K562 (cell line): ENCODE results near the gene ALX3. TPM values are rescaled to one million over a fixed set of nuclear protein-coding genes. Genes with fewer than 3 reads are reported as not detected.
A peak's percentile ranks its signal among the peaks of the same experiment; 100 is the strongest.

ENCODE experiments used
- ATAC-seq: fragments of 200-7000 bp; cut with Tn5 transposase; 3 replicates; pipeline ENCODE4 v1.9.1; 2020; ENCODE audit warnings: moderate library complexity
- BruUV-seq: library from RNA; stranded (reverse); fragments of 400-500 nt; replicated peaks from 2 replicates; lab custom pipeline; 2021; lab: Mats Ljungman, UMichigan
- CTCF ChIA-PET: fragments of 300-600 bp; formaldehyde crosslinking; extraction: SDS; loops from one replicate; lab custom pipeline; 2021; ENCODE audit warnings: low intra/inter-chr PET ratio; lab: Yijun Ruan, JAX
- POLR2A ChIA-PET: fragments of 300-600, 350-650 bp; sonication (Branson Sonifier 250); formaldehyde crosslinking; extraction: SDS; loops from one replicate; lab custom pipeline; 2021; ENCODE audit warnings: antibody characterized with exemption, inconsistent platforms; lab: Yijun Ruan, JAX
- DNase-seq, 4 experiments: peaks; one replicate each; pipeline versions ENCODE4 v3.0.0 to v3.0.0-alpha.2; 2011 to 2018; ENCODE audit warnings: low spot score in 3 of 4, mixed read lengths in 3 of 4; ENCODE audit errors: extremely low read depth in 1 of 4
- FAIRE-seq: peaks from 2 replicates; lab custom pipeline; 2011; peaks lifted over from hg19 to GRCh38; lab: Jason Lieb, UNC
- H2AFZ ChIP-seq: 2 replicates; pipeline ENCODE4 v1.6.0; 2011; ENCODE audit warnings: low read depth, low read length, control low read depth, inconsistent platforms
- H3K27ac ChIP-seq: fragments of 200-600 bp; 3 replicates; pipeline ENCODE4 v1.8.0; 2011; ENCODE audit warnings: low read depth, mild to moderate bottlenecking, control low read depth, inconsistent platforms, low read length, moderate library complexity, mixed read lengths; ENCODE audit errors: extremely low read depth
- H3K27me3 ChIP-seq, 2 experiments: fragments of 300-600 bp in 1 of 2; 2 replicates in 1 of 2; 3 replicates in 1 of 2; pipeline versions ENCODE4 v1.6.0 to v1.8.0; 2011; ENCODE audit warnings: inconsistent platforms in 2 of 2, low read length in 2 of 2, mild to moderate bottlenecking in 1 of 2, mixed read lengths in 1 of 2, moderate library complexity in 1 of 2; ENCODE audit not compliant: control insufficient read depth in 2 of 2, insufficient read depth in 2 of 2
- H3K36me3 ChIP-seq: fragments of 300-600 bp; 3 replicates; pipeline ENCODE4 v1.8.0; 2011; ENCODE audit warnings: mild to moderate bottlenecking, low read length, inconsistent platforms; ENCODE audit not compliant: control insufficient read depth, insufficient read depth
- H3K4me1 ChIP-seq, 2 experiments: fragments of 200-600 bp in 1 of 2; replicated peaks in 1 of 2; 2 replicates in 1 of 2; 3 replicates in 1 of 2; pipeline versions ENCODE4 v1.5.1 to v1.8.0; 2011; ENCODE audit warnings: inconsistent platforms in 2 of 2, low read length in 2 of 2, mild to moderate bottlenecking in 1 of 2, mixed read lengths in 1 of 2, moderate library complexity in 1 of 2; ENCODE audit not compliant: control insufficient read depth in 2 of 2, insufficient read depth in 2 of 2
- H3K4me2 ChIP-seq: 2 replicates; pipeline ENCODE4 v1.6.1; 2011; ENCODE audit warnings: low read length, control low read depth, inconsistent platforms, mixed read lengths; ENCODE audit not compliant: insufficient read depth
- H3K4me3 ChIP-seq: fragments of 200-600 bp; sonication (generic), shearing (Covaris generic); 2 replicates; pipeline ENCODE4 v1.5.1; 2016; ENCODE audit warnings: control low read depth, inconsistent platforms
- H3K79me2 ChIP-seq: fragments of 200-600 bp; 3 replicates; pipeline ENCODE4 v1.8.0; 2011; ENCODE audit warnings: low read length, inconsistent platforms; ENCODE audit not compliant: control insufficient read depth, insufficient read depth
- H3K9ac ChIP-seq, 2 experiments: 2 replicates each; pipeline versions ENCODE4 v1.6.0 to v1.6.1; 2011; ENCODE audit warnings: low read depth in 2 of 2, low read length in 2 of 2, control low read depth in 1 of 2, inconsistent platforms in 1 of 2, mild to moderate bottlenecking in 1 of 2, mixed read lengths in 1 of 2; ENCODE audit not compliant: insufficient read depth in 1 of 2
- H3K9me1 ChIP-seq: one replicate; pipeline ENCODE4 v1.6.0; 2011; ENCODE audit warnings: inconsistent platforms, mild to moderate bottlenecking, low read length, moderate library complexity; ENCODE audit not compliant: control insufficient read depth, insufficient read depth
- H3K9me3 ChIP-seq: replicated peaks from 2 replicates; pipeline ENCODE4 v1.5.1; 2011; ENCODE audit warnings: low read depth, low read length, inconsistent platforms; ENCODE audit not compliant: control insufficient read depth, insufficient read depth
- H4K20me1 ChIP-seq: replicated peaks from 2 replicates; pipeline ENCODE4 v1.6.1; 2011; ENCODE audit warnings: low read length, inconsistent platforms, mixed read lengths; ENCODE audit not compliant: control insufficient read depth, insufficient read depth
- CEBPB ChIP-seq: fragments of 450-650 bp; IDR thresholded peaks from 2 replicates; pipeline ENCODE4 v1.6.1; 2016; ENCODE audit warnings: missing genetic modification characterization, missing compliant biosample characterization
- CEBPG ChIP-seq, 3 experiments: fragments of 200-800 bp in 1 of 3; sonication (Bioruptor generic) in 1 of 3; sonication (generic) in 1 of 3; formaldehyde crosslinking in 1 of 3; IDR thresholded peaks in 2 of 3; conservative IDR thresholded peaks in 1 of 3; 2 replicates each; pipeline versions ENCODE4 v1.6.1 to v1.8.0; 2016 to 2022; ENCODE audit warnings: missing compliant biosample characterization in 2 of 3, missing genetic modification characterization in 2 of 3, mild to moderate bottlenecking in 1 of 3, missing genetic modification reagents in 1 of 3
- GATAD2A ChIP-seq: fragments of 450-650 bp; IDR thresholded peaks from 2 replicates; pipeline ENCODE4 v1.6.1; 2017
- ZNF23 ChIP-seq: fragments of 250-450 bp; sonication (Bioruptor Pico); IDR thresholded peaks from 2 replicates; pipeline ENCODE4 v1.4.0; 2020; ENCODE audit warnings: mild to moderate bottlenecking
- WGBS: fragments of 100-300 bp; shearing (Covaris generic); methylation state at CpG from one replicate; pipeline ENCODE4 v1.1.6; 2016; ENCODE audit warnings: low coverage, mixed read lengths; ENCODE audit not compliant: insufficient coverage; ENCODE audit errors: missing lambda C conversion rate; 5-methylcytosine and 5-hydroxymethylcytosine counted together
- in situ Hi-C: fragments of 300-500 bp; cut with MboI; formaldehyde crosslinking; loops from 4 replicates; pipeline ENCODE4 v1.15.0; 2018; ENCODE audit warnings: inconsistent platforms, mixed read lengths
- intact Hi-C: fragments of 100-400 bp; cut with micrococcal nuclease; formaldehyde crosslinking; loops from 2 replicates; pipeline ENCODE4 v1.14.2; 2022
- polyA plus RNA-seq, 8 experiments: library from polyadenylated mRNA; depleted of rRNA in 4 of 8; stranded (reverse) in 5 of 8; unstranded in 3 of 8; fragments of >200 nt; fragmentation: Nextera tagmentation in 2 of 8; fragmentation: Illumina TruSeq in 1 of 8; extraction: Ambion mirVana in 2 of 8; extraction: Trizol in 1 of 8; gene quantifications; 2 replicates each; pipeline versions ENCODE4 v1.2.1 to v1.2.3, GENCODE V29; 2011 to 2014; ENCODE audit warnings: inconsistent platforms in 1 of 8, missing spikeins in 1 of 8
- total RNA-seq, 7 experiments: library from RNA; depleted of rRNA in 6 of 7; stranded (reverse); fragments of >200 nt in 6 of 7; fragmentation: Illumina TruSeq in 2 of 7; extraction: Trizol in 2 of 7; gene quantifications; 2 replicates each; pipeline versions ENCODE4 v1.2.1 to v1.2.3, GENCODE V29; 2011 to 2021; ENCODE audit warnings: low replicate concordance in 1 of 7
- TF ChIP-seq, protein P1 (sequence below): fragments of 450-650 bp; formaldehyde crosslinking; IDR thresholded peaks from 2 replicates; pipeline ENCODE4 v1.4.0; 2020; ENCODE audit warnings: mild to moderate bottlenecking, mixed read lengths

ALX3 gene
- total and polyA plus RNA-seq, 9 of the 15 experiments (the other 6 are each of a cell fraction or from before 2014, with no cell fraction given), result not detected

DNA sequence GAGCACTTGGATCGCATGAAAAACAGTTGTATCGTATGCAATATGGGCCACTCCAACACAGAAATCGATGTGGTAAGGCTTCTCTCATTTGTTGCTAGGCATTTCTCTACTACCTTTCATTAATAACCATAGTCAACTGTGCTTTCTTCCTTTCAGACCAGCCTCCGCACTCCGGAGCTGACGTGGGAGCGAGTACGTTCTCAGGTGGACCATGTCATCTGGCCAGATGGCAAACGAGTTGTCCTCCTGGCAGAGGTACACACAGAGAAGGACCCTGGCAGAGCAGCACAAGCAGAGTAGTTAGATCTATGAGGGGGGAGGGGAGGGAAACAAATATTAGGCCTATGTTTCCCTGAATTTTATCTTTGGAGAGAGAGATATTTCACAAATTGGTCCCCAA, 52.1 kb downstream of the ALX3 start (continued):
- TF ChIP-seq, protein P1, sequence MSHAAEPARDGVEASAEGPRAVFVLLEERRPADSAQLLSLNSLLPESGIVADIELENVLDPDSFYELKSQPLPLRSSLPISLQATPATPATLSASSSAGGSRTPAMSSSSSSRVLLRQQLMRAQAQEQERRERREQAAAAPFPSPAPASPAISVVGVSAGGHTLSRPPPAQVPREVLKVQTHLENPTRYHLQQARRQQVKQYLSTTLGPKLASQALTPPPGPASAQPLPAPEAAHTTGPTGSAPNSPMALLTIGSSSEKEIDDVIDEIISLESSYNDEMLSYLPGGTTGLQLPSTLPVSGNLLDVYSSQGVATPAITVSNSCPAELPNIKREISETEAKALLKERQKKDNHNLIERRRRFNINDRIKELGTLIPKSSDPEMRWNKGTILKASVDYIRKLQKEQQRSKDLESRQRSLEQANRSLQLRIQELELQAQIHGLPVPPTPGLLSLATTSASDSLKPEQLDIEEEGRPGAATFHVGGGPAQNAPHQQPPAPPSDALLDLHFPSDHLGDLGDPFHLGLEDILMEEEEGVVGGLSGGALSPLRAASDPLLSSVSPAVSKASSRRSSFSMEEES (CRISPR knock-in tag), result no peak

DNA sequence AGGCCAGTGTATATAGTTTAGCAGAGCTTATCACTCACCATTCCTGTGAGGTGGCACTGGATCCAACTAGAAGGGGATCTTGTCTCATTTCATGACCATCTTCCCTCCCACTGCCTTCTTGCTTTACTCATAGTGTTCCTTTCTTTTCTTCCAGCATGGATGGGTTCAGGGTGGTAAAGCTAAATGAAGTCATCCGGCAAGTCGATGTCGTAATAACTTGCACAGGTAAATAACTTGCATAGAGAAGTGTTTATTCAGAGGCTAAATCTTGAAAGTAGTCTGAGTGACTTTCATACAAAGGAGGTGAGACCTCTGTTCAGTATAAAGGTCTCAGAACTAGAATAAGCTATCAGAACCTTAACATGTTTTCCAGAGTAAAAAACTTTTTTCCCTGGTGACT, 52.7 kb downstream of the ALX3 start:
- no peaks in the 10 kb centered on the region for H3K9me1 ChIP-seq
- H2AFZ ChIP-seq, result no peak overlapping the region
- ChIA-PET CTCF (interaction anchor here (0.6 kb wide), 1 partner anchor 9 kb away, joined by 3 read pairs; no protein-coding TSS in a partner anchor), POLR2A (interaction anchor here (0.8 to 2.7 kb wide), 2 partner anchors 12 to 15 kb away, joined by 3 to 14 read pairs; no protein-coding TSS in a partner anchor)
- H3K79me2 ChIP-seq, result no peaks in the 10 kb centered on the region
- no peaks in the 10 kb centered on the region for H3K9me3 ChIP-seq
- TF ChIP-seq GATAD2A (no peak), CEBPG (CRISPR knock-in tag; IDR thresholded peaks at IDR 0.05) (no peak), CEBPG (tag; conservative IDR thresholded peaks at IDR 0.05 in 1 of 2, IDR thresholded peaks at IDR 0.05 in 1 of 2) (0 out of 4 replicates have a peak, but pooled peaks of 1 of the 2 experiments have one; percentile 33), CEBPB (tag) (peak; percentile 68), ZNF23 (CRISPR knock-in tag) (no peak)
- in situ Hi-C loops, result loop anchor here (10.0 kb wide), 1 partner anchor 373 kb away; no protein-coding TSS in a partner anchor
- peaks cover 95% of the 10 kb centered on the region for H3K36me3 ChIP-seq
- no peak overlapping the region for H3K27ac ChIP-seq
- no peaks in the 10 kb centered on the region for H3K4me1 ChIP-seq
- FAIRE-seq (no peak), ATAC-seq (no peak), DNase-seq (no peak)
- H3K27me3 ChIP-seq, result no peaks in the 10 kb centered on the region
- WGBS, result 93% methylated on average over 3 of the region's 3 CpGs
- intact Hi-C loops, result no loop called here
- H3K9ac ChIP-seq, result no peak overlapping the region
- H3K4me3 ChIP-seq, result no peak overlapping the region
- no TSS peak for BruUV-seq
- no peak overlapping the region for H3K4me2 ChIP-seq
- no peaks in the 10 kb centered on the region for H4K20me1 ChIP-seq
